ENCODE results near the gene MIS12. TPM values are rescaled to one million over a fixed set of nuclear protein-coding genes. Genes with fewer than 3 reads are reported as not detected.

Gene MIS12
- total RNA-seq, result 10 to 100 TPM; 40.7 to 40.9 TPM

GRCh38 chr17:5486206-5487124, at the start of gene MIS12:
Gene MIS12 (plus strand): TSS chr17:5486566. CDS start chr17:5488863, 2,297 bp downstream.
- Mint-ChIP-seq H3K4me3 (peak within 1 kb of the TSS; percentile 98), H3K4me1 (ENCODE audit: low read depth in 2 of 2) (peaks cover 35 to 40% of the 10 kb centered on the region in 2 donors)

GRCh38 chr17:5437721-5438317, 48.5 kb upstream of the MIS12 start:
- Mint-ChIP-seq H3K4me1 (ENCODE audit: low read depth in 2 of 2) (peaks cover 26 to 35% of the 10 kb centered on the region in 2 donors), H3K9me3 (no peaks in the 10 kb centered on the region), H3K4me3 (peak overlapping the region; percentile 93), H3K36me3 (peaks cover 16% of the 10 kb centered on the region), H3K27me3 (no peaks in the 10 kb centered on the region), H3K27ac (peak overlapping the region; percentile 87 to 92)
- no peak for ATAC-seq
- no peak for DNase-seq (ENCODE audit: low spot score)

More at GRCh38 chr17:5486206-5487124, at the start of gene MIS12:
- peaks cover 37% of the 10 kb centered on the region for H3K36me3 Mint-ChIP-seq
- peak; percentile 92 to 95 for ATAC-seq
- H3K9me3 Mint-ChIP-seq, result no peaks in the 10 kb centered on the region
- peak within 1 kb of the TSS; percentile 98 to 99 for H3K27ac Mint-ChIP-seq
- DNase-seq (ENCODE audit: low spot score), result peak; percentile 99
- no peaks in the 10 kb centered on the region for H3K27me3 Mint-ChIP-seq

- H3K4me1 Mint-ChIP-seq (ENCODE audit: low read depth in 2 of 2), result peaks cover 26 to 35% of the 10 kb centered on the region in 2 donors
- DNase-seq (ENCODE audit: low spot score), result peak; percentile 92
- peak; percentile 95 to 97 for ATAC-seq
These were observed 47.5 kb upstream of the MIS12 start, which contains the start of gene C1QBP for GRCh38 chr17:5438716-5439445. Gene C1QBP (minus strand): TSS chr17:5439155. CDS start chr17:5439073, 82 bp downstream.

GRCh38 chr17:5439446-5439764, 47.0 kb upstream of the MIS12 start:
- ATAC-seq (no peak), DNase-seq (ENCODE audit: low spot score) (no peak)
- peak overlapping the region; percentile 87 to 95 for H3K27ac Mint-ChIP-seq
- H3K27me3 Mint-ChIP-seq, result no peaks in the 10 kb centered on the region
- no peaks in the 10 kb centered on the region for H3K9me3 Mint-ChIP-seq
- H3K36me3 Mint-ChIP-seq, result peaks cover 16% of the 10 kb centered on the region
- peaks cover 26 to 35% of the 10 kb centered on the region in 2 donors for H3K4me1 Mint-ChIP-seq (ENCODE audit: low read depth in 2 of 2)
- peak overlapping the region; percentile 82 for H3K4me3 Mint-ChIP-seq

More at GRCh38 chr17:5438716-5439445, 47.5 kb upstream of the MIS12 start, which contains the start of gene C1QBP:
- Mint-ChIP-seq H3K9me3 (no peaks in the 10 kb centered on the region), H3K27me3 (no peaks in the 10 kb centered on the region), H3K4me3 (peak within 1 kb of the TSS; percentile 93), H3K27ac (peak within 1 kb of the TSS; percentile 87 to 95), H3K36me3 (peaks cover 16% of the 10 kb centered on the region)

- Mint-ChIP-seq H3K4me1 (ENCODE audit: low read depth in 2 of 2) (peaks cover 8 to 10% of the 10 kb centered on the region in 2 donors), H3K9me3 (no peaks in the 10 kb centered on the region), H3K36me3 (peaks cover 15% of the 10 kb centered on the region), H3K27ac (no peak overlapping the region), H3K4me3 (no peak overlapping the region), H3K27me3 (no peaks in the 10 kb centered on the region)
- DNase-seq (ENCODE audit: low spot score) (no peak), ATAC-seq (no peak)
These were observed 42.6 kb upstream of the MIS12 start for GRCh38 chr17:5443728-5444127.

- peaks cover 6 to 9% of the 10 kb centered on the region in 2 donors for H3K4me1 Mint-ChIP-seq (ENCODE audit: low read depth in 2 of 2)
- no peaks in the 10 kb centered on the region for H3K27me3 Mint-ChIP-seq
- no peak overlapping the region for H3K4me3 Mint-ChIP-seq
- H3K36me3 Mint-ChIP-seq, result peaks cover 15% of the 10 kb centered on the region
- no peaks in the 10 kb centered on the region for H3K9me3 Mint-ChIP-seq
- DNase-seq (ENCODE audit: low spot score) (no peak), ATAC-seq (no peak)
- no peak overlapping the region for H3K27ac Mint-ChIP-seq
These were observed 42.2 kb upstream of the MIS12 start for GRCh38 chr17:5444209-5444608.

- DNase-seq (ENCODE audit: low spot score), result no peak
- H3K9me3 Mint-ChIP-seq, result no peaks in the 10 kb centered on the region
- no peaks in the 10 kb centered on the region for H3K27me3 Mint-ChIP-seq
- H3K4me1 Mint-ChIP-seq (ENCODE audit: low read depth in 2 of 2), result no peaks in the 10 kb centered on the region
- no peak overlapping the region for H3K4me3 Mint-ChIP-seq
- no peak overlapping the region for H3K27ac Mint-ChIP-seq
- ATAC-seq, result no peak
- peaks cover 24% of the 10 kb centered on the region for H3K36me3 Mint-ChIP-seq
These were observed 39.6 kb upstream of the MIS12 start for GRCh38 chr17:5446786-5447185.

- no peak for ATAC-seq
- Mint-ChIP-seq H3K4me3 (no peak overlapping the region), H3K9me3 (no peaks in the 10 kb centered on the region), H3K27ac (no peak overlapping the region), H3K36me3 (peaks cover 18% of the 10 kb centered on the region), H3K4me1 (ENCODE audit: low read depth in 2 of 2) (peaks cover 24 to 37% of the 10 kb centered on the region in 2 donors), H3K27me3 (no peaks in the 10 kb centered on the region)
- DNase-seq (ENCODE audit: low spot score), result no peak
These were observed 21.5 kb upstream of the MIS12 start for GRCh38 chr17:5464717-5465507.

- Mint-ChIP-seq H3K4me1 (ENCODE audit: low read depth in 2 of 2) (peaks cover 24 to 37% of the 10 kb centered on the region in 2 donors), H3K27ac (peak overlapping the region; percentile 53 to 61), H3K36me3 (peaks cover 15% of the 10 kb centered on the region), H3K9me3 (no peaks in the 10 kb centered on the region), H3K4me3 (peak overlapping the region; percentile 96), H3K27me3 (no peaks in the 10 kb centered on the region)
- ATAC-seq (no peak), DNase-seq (ENCODE audit: low spot score) (no peak)
These were observed 20.1 kb upstream of the MIS12 start for GRCh38 chr17:5466295-5466694.

GRCh38 chr17:5467416-5467815, 18.9 kb upstream of the MIS12 start:
- Mint-ChIP-seq H3K27ac (peak overlapping the region; percentile 20 to 61), H3K4me3 (peak overlapping the region; percentile 96), H3K4me1 (ENCODE audit: low read depth in 2 of 2) (peaks cover 24 to 37% of the 10 kb centered on the region in 2 donors), H3K9me3 (no peaks in the 10 kb centered on the region), H3K27me3 (no peaks in the 10 kb centered on the region), H3K36me3 (peaks cover 20% of the 10 kb centered on the region)
- ATAC-seq (no peak), DNase-seq (ENCODE audit: low spot score) (no peak)

- Mint-ChIP-seq H3K27me3 (no peaks in the 10 kb centered on the region), H3K36me3 (peaks cover 19% of the 10 kb centered on the region), H3K4me3 (peak overlapping the region; percentile 96), H3K27ac (peak overlapping the region; percentile 20 to 61), H3K9me3 (no peaks in the 10 kb centered on the region), H3K4me1 (ENCODE audit: low read depth in 2 of 2) (peaks cover 24 to 37% of the 10 kb centered on the region in 2 donors)
- ATAC-seq, result peak; percentile 1 to 3
- DNase-seq (ENCODE audit: low spot score), result no peak
These were observed 18.3 kb upstream of the MIS12 start for GRCh38 chr17:5468075-5468473.

GRCh38 chr17:5472511-5472910, 13.9 kb upstream of the MIS12 start:
- DNase-seq (ENCODE audit: low spot score) (no peak), ATAC-seq (no peak)
- Mint-ChIP-seq H3K27ac (no peak overlapping the region), H3K9me3 (no peaks in the 10 kb centered on the region), H3K4me3 (no peak overlapping the region), H3K36me3 (peaks cover 29% of the 10 kb centered on the region), H3K27me3 (no peaks in the 10 kb centered on the region), H3K4me1 (ENCODE audit: low read depth in 2 of 2) (peaks cover 12 to 14% of the 10 kb centered on the region in 2 donors)

- no peak for ATAC-seq
- Mint-ChIP-seq H3K4me3 (no peak overlapping the region), H3K27me3 (no peaks in the 10 kb centered on the region), H3K4me1 (ENCODE audit: low read depth in 2 of 2) (peaks cover 7% of the 10 kb centered on the region in 2 donors), H3K9me3 (no peaks in the 10 kb centered on the region), H3K27ac (peak overlapping the region in 1 of 2 donors; percentile 16), H3K36me3 (peaks cover 23% of the 10 kb centered on the region)
- no peak for DNase-seq (ENCODE audit: low spot score)
These were observed 12.5 kb upstream of the MIS12 start for GRCh38 chr17:5473906-5474305.

All from natural killer cell treated with Interleukin-12 subunit alpha and Interleukin-12 subunit beta and Interleukin-15 and Interleukin-18, amount 100 ng/mL, for 72 hours (primary cell).